Activated CD8-positive, alpha-beta T cell treated with anti-CD3 and anti-CD28 coated beads, Interleukin-2, amount 10 ng/mL, durations not matched to agents 7 days and 5 days (primary cell): ENCODE data around the gene ATL3. TPM values are rescaled to one million over a fixed set of nuclear protein-coding genes. Genes with fewer than 3 reads are reported as not detected.
A peak's percentile ranks its signal among the peaks of the same experiment; 100 is the strongest.
"Not testable (repeated sequence)": the region's sequence is repeated elsewhere in the genome, so short reads cannot be mapped to it uniquely, and the experiment has no call there.

Source experiments
- ATAC-seq: fragments of 150-1000 bp; cut with Tn5 transposase; one replicate; pipeline ENCODE4 v1.10.0; 2021; ENCODE audit warnings: moderate library complexity
- CTCF ChIA-PET: fragments of 350-600 bp; sonication (Branson Sonifier 250); formaldehyde crosslinking; loops from one replicate; lab custom pipeline; 2021; ENCODE audit warnings: antibody characterized with exemption; lab: Charles Lee
- POLR2A ChIA-PET: fragments of 350-600 bp; sonication (Branson Sonifier 250); formaldehyde crosslinking; loops from one replicate; lab custom pipeline; 2021; ENCODE audit warnings: antibody characterized with exemption; lab: Charles Lee
- DNase-seq: peaks from one replicate; pipeline ENCODE4 v3.0.0-alpha.2; 2020
- H3K27ac Mint-ChIP-seq: one replicate; pipeline ENCODE4 v1.8.0; 2021; ENCODE audit warnings: mild to moderate bottlenecking, mixed read lengths
- H3K27me3 Mint-ChIP-seq: one replicate; pipeline ENCODE4 v1.8.0; 2021; ENCODE audit warnings: low read depth, mixed read lengths
- H3K36me3 Mint-ChIP-seq: one replicate; pipeline ENCODE4 v1.8.0; 2021; ENCODE audit warnings: low read depth, mixed read lengths
- H3K4me1 Mint-ChIP-seq: one replicate; pipeline ENCODE4 v1.8.0; 2021; ENCODE audit warnings: low read depth, mixed read lengths
- H3K4me3 Mint-ChIP-seq: one replicate; pipeline ENCODE4 v1.8.0; 2021; ENCODE audit warnings: mild to moderate bottlenecking, mixed read lengths
- H3K9me3 Mint-ChIP-seq: one replicate; pipeline ENCODE4 v1.8.0; 2022; ENCODE audit warnings: mixed read lengths; ENCODE audit not compliant: insufficient read depth
- total RNA-seq, 2 experiments: library from RNA; stranded (reverse); gene quantifications; one replicate each; pipeline ENCODE4 v1.2.3, GENCODE V29; 2021

ATL3 gene
- total RNA-seq, 2 experiments from 2014 or later, result 35.1 to 37.3 TPM

- Mint-ChIP-seq H3K4me3 (no peak overlapping the region), H3K36me3 (peaks cover 19% of the 10 kb centered on the region), H3K27me3 (no peaks in the 10 kb centered on the region), H3K4me1 (peaks cover 10% of the 10 kb centered on the region), H3K27ac (no peak overlapping the region), H3K9me3 (no peaks in the 10 kb centered on the region)
- DNase-seq (no peak), ATAC-seq (no peak)
- POLR2A ChIA-PET, result no interaction called here
- CTCF ChIA-PET, result interaction anchor here (0.6 to 2.2 kb wide), 6 partner anchors 9 to 182 kb away, joined by 3 to 9 read pairs (median 4); partner anchors contain the start of gene ATL3
These were observed 10.2 kb downstream of the ATL3 start for GRCh38 chr11:63660972-63661371.

- peaks cover 41% of the 10 kb centered on the region for H3K36me3 Mint-ChIP-seq
- ChIA-PET CTCF (interaction anchor here (0.9 to 2.6 kb wide), 3 partner anchors 13 to 86 kb away, joined by 3 to 10 read pairs (median 6); no protein-coding TSS in a partner anchor), POLR2A (no interaction called here)
- H3K9me3 Mint-ChIP-seq, result no peaks in the 10 kb centered on the region
- ATAC-seq (peak; percentile 30), DNase-seq (no peak)
- no peak overlapping the region for H3K4me3 Mint-ChIP-seq
- H3K4me1 Mint-ChIP-seq, result peaks cover 8% of the 10 kb centered on the region
- H3K27me3 Mint-ChIP-seq, result no peaks in the 10 kb centered on the region
- H3K27ac Mint-ChIP-seq, result no peak overlapping the region
These were observed 18.5 kb downstream of the ATL3 start for GRCh38 chr11:63652671-63653070.

GRCh38 chr11:63643205-63643604 lies 28.0 kb downstream of the ATL3 start:
- ChIA-PET CTCF (interaction anchor here (0.9 to 14.5 kb wide), 2 partner anchors 96 to 164 kb away, joined by 3 to 198 read pairs; no protein-coding TSS in a partner anchor), POLR2A (interaction anchor here (0.7 kb wide), 1 partner anchor 162 kb away, joined by 3 read pairs; no protein-coding TSS in a partner anchor)
- no peaks in the 10 kb centered on the region for H3K9me3 Mint-ChIP-seq
- no peak overlapping the region for H3K4me3 Mint-ChIP-seq
- DNase-seq, result no peak
- H3K36me3 Mint-ChIP-seq, result peaks cover 48% of the 10 kb centered on the region
- H3K27me3 Mint-ChIP-seq, result no peaks in the 10 kb centered on the region
- no peak for ATAC-seq
- H3K4me1 Mint-ChIP-seq, result peaks cover 4% of the 10 kb centered on the region
- no peak overlapping the region for H3K27ac Mint-ChIP-seq

GRCh38 chr11:63641727-63642126 lies 29.4 kb downstream of the ATL3 start:
- DNase-seq (no peak), ATAC-seq (no peak)
- POLR2A ChIA-PET, result no interaction called here

GRCh38 chr11:63639199-63639832 lies 31.9 kb downstream of the ATL3 start:
- no peak overlapping the region for H3K4me3 Mint-ChIP-seq
- DNase-seq (no peak), ATAC-seq (no peak)
- no peaks in the 10 kb centered on the region for H3K27me3 Mint-ChIP-seq
- peaks cover 38% of the 10 kb centered on the region for H3K36me3 Mint-ChIP-seq
- no peak overlapping the region for H3K27ac Mint-ChIP-seq
- POLR2A ChIA-PET, result no interaction called here
- CTCF ChIA-PET, result interaction anchor here (0.6 to 14.5 kb wide), 27 partner anchors 8 to 733 kb away, joined by 3 to 198 read pairs (median 4); partner anchors contain the start of genes ATL3, PLAAT2 and RTN3
- H3K4me1 Mint-ChIP-seq, result peaks cover 8% of the 10 kb centered on the region
- no peaks in the 10 kb centered on the region for H3K9me3 Mint-ChIP-seq

More at GRCh38 chr11:63641727-63642126, 29.4 kb downstream of the ATL3 start:
- CTCF ChIA-PET, result interaction anchor here (1.2 to 14.5 kb wide), 3 partner anchors 19 to 163 kb away, joined by 3 to 198 read pairs (median 4); partner anchors contain the start of gene ATL3
- Mint-ChIP-seq H3K27me3 (no peaks in the 10 kb centered on the region), H3K36me3 (peaks cover 39% of the 10 kb centered on the region), H3K4me3 (no peak overlapping the region), H3K4me1 (peaks cover 8% of the 10 kb centered on the region), H3K27ac (no peak overlapping the region), H3K9me3 (no peaks in the 10 kb centered on the region)

GRCh38 chr11:63638436-63638835 lies 32.7 kb downstream of the ATL3 start:
- ATAC-seq, H3K27me3 Mint-ChIP-seq, H3K4me1 Mint-ChIP-seq, POLR2A ChIA-PET, H3K4me3 Mint-ChIP-seq, DNase-seq, H3K9me3 Mint-ChIP-seq, H3K27ac Mint-ChIP-seq: not testable (repeated sequence)
- CTCF ChIA-PET, result interaction anchor here (0.6 to 14.5 kb wide), 26 partner anchors 7 to 732 kb away, joined by 3 to 198 read pairs (median 4); partner anchors contain the start of genes ATL3, PLAAT2, PLAAT4 and RTN3
- peaks cover 33% of the 10 kb centered on the region for H3K36me3 Mint-ChIP-seq

- POLR2A ChIA-PET, result interaction anchor here (1.2 kb wide), 1 partner anchor 156 kb away, joined by 4 read pairs; no protein-coding TSS in a partner anchor
- ATAC-seq, result peak; percentile 79
- no peak overlapping the region for H3K27ac Mint-ChIP-seq
These were observed 35.3 kb downstream of the ATL3 start for GRCh38 chr11:63635762-63636465.

GRCh38 chr11:63629426-63629825 lies 41.8 kb downstream of the ATL3 start:
- peaks cover 4% of the 10 kb centered on the region for H3K4me1 Mint-ChIP-seq
- no peak overlapping the region for H3K27ac Mint-ChIP-seq
- DNase-seq (no peak), ATAC-seq (no peak)
- no peaks in the 10 kb centered on the region for H3K9me3 Mint-ChIP-seq
- peaks cover 36% of the 10 kb centered on the region for H3K36me3 Mint-ChIP-seq
- ChIA-PET POLR2A (interaction anchor here (0.8 kb wide), 1 partner anchor 138 kb away, joined by 3 read pairs; no protein-coding TSS in a partner anchor), CTCF (interaction anchor here (0.6 to 3.7 kb wide), 3 partner anchors 9 to 151 kb away, joined by 3 to 21 read pairs (median 10); no protein-coding TSS in a partner anchor)
- H3K27me3 Mint-ChIP-seq, result no peaks in the 10 kb centered on the region
- no peak overlapping the region for H3K4me3 Mint-ChIP-seq

More at GRCh38 chr11:63635762-63636465, 35.3 kb downstream of the ATL3 start:
- Mint-ChIP-seq H3K9me3 (no peaks in the 10 kb centered on the region), H3K4me1 (peaks cover 10% of the 10 kb centered on the region), H3K4me3 (no peak overlapping the region), H3K27me3 (no peaks in the 10 kb centered on the region), H3K36me3 (peaks cover 32% of the 10 kb centered on the region)
- DNase-seq, result peak; percentile 74
- CTCF ChIA-PET, result interaction anchor here (0.7 to 14.5 kb wide), 30 partner anchors 9 to 423 kb away, joined by 3 to 198 read pairs (median 4); partner anchors contain the start of gene PLAAT4

GRCh38 chr11:63623513-63624140 lies 47.5 kb downstream of the ATL3 start:
- DNase-seq (no peak), ATAC-seq (no peak)
- CTCF ChIA-PET, result interaction anchor here (0.7 to 5.9 kb wide), 4 partner anchors 12 to 145 kb away, joined by 3 to 20 read pairs (median 4); no protein-coding TSS in a partner anchor
- POLR2A ChIA-PET, result no interaction called here
- Mint-ChIP-seq H3K36me3 (peaks cover 4% of the 10 kb centered on the region), H3K4me1 (peaks cover 6% of the 10 kb centered on the region), H3K4me3 (no peak overlapping the region), H3K27me3 (no peaks in the 10 kb centered on the region), H3K27ac (no peak overlapping the region), H3K9me3 (no peaks in the 10 kb centered on the region)

- no peak for ATAC-seq
These were observed 48.9 kb downstream of the ATL3 start for GRCh38 chr11:63622323-63622722.

GRCh38 chr11:63621071-63621470 lies 50.1 kb downstream of the ATL3 start:
- CTCF ChIA-PET, result interaction anchor here (0.5 to 5.9 kb wide), 4 partner anchors 15 to 142 kb away, joined by 3 to 20 read pairs (median 4); partner anchors contain the start of gene PLAAT4
- POLR2A ChIA-PET, result no interaction called here
- H3K36me3 Mint-ChIP-seq, result peaks cover 2% of the 10 kb centered on the region
- ATAC-seq (no peak), DNase-seq (no peak)
- H3K4me3 Mint-ChIP-seq, result no peak overlapping the region
- H3K4me1 Mint-ChIP-seq, result peaks cover 6% of the 10 kb centered on the region
- no peaks in the 10 kb centered on the region for H3K9me3 Mint-ChIP-seq
- H3K27me3 Mint-ChIP-seq, result no peaks in the 10 kb centered on the region
- no peak overlapping the region for H3K27ac Mint-ChIP-seq

More at GRCh38 chr11:63622323-63622722, 48.9 kb downstream of the ATL3 start:
- CTCF ChIA-PET, result interaction anchor here (1.2 to 5.9 kb wide), 4 partner anchors 13 to 143 kb away, joined by 3 to 20 read pairs (median 4); partner anchors contain the start of gene RTN3
- Mint-ChIP-seq H3K27me3 (no peaks in the 10 kb centered on the region), H3K27ac (no peak overlapping the region), H3K9me3 (no peaks in the 10 kb centered on the region), H3K4me3 (no peak overlapping the region), H3K4me1 (peaks cover 6% of the 10 kb centered on the region), H3K36me3 (peaks cover 2% of the 10 kb centered on the region)
- no peak for DNase-seq
- POLR2A ChIA-PET, result no interaction called here
